ENCODE results near the gene ILKAP. TPM values are rescaled to one million over a fixed set of nuclear protein-coding genes. Genes with fewer than 3 reads are reported as not detected.

Gene ILKAP
- total and polyA plus RNA-seq, 2 donors (not counting 1 experiment from before 2014, with no cell fraction given): 82.5 to 98.6 TPM

DNA sequence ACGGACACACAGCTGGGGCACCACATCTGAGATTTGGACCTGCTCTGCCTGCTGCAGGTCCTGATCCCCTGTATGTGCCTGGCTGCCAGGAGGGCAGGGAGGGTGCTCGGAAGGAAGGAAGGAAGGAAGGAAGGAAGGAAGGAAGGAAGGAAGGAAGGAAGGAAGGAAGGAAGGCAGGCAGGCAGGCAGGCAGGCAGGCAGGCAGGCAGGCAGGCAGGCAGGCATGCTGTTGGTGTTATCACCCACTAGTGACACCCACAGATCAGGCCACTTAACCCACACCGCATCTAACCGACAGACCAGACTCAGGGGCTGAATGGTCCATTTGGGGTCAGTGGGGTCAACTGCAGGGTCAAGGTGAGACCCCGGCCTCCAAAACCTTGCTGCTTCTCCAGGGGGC, 59.2 kb downstream of the ILKAP start:
- H3K79me2 ChIP-seq (ENCODE audit: control insufficient read depth, insufficient read depth, low read length): no peaks in the 10 kb centered on the region
- no peak overlapping the region for H2AFZ ChIP-seq (ENCODE audit: insufficient read depth, low read depth, low read length, poor library complexity, severe bottlenecking)
- H3K4me1 ChIP-seq (ENCODE audit: control insufficient read depth in 2 of 2, insufficient read depth in 2 of 2, low read length in 2 of 2): peaks cover 5 to 13% of the 10 kb centered on the region in 2 donors
- Mint-ChIP-seq H3K9me3 (ENCODE audit: insufficient read depth) (no peaks in the 10 kb centered on the region), H3K27ac (no peak overlapping the region), H3K4me1 (peaks cover 4% of the 10 kb centered on the region), H3K4me3 (no peak overlapping the region), H3K27me3 (no peaks in the 10 kb centered on the region)
- no peak overlapping the region for H3K27ac ChIP-seq (ENCODE audit: low read length in 2 of 2)
- POLR2A ChIA-PET: no interaction called here
- CTCF ChIA-PET: no interaction called here
- WGBS (ENCODE audit: insufficient coverage): 76% methylated on average over 4 of the region's 5 CpGs
- peaks cover 0 to 3% (median 0%) of the 10 kb centered on the region in 3 donors for H3K9me3 ChIP-seq (ENCODE audit: control extremely low read depth in 1 of 3, control insufficient read depth in 2 of 3, insufficient read depth in 1 of 3, low read length in 2 of 3)
- TF ChIP-seq, protein P1, sequence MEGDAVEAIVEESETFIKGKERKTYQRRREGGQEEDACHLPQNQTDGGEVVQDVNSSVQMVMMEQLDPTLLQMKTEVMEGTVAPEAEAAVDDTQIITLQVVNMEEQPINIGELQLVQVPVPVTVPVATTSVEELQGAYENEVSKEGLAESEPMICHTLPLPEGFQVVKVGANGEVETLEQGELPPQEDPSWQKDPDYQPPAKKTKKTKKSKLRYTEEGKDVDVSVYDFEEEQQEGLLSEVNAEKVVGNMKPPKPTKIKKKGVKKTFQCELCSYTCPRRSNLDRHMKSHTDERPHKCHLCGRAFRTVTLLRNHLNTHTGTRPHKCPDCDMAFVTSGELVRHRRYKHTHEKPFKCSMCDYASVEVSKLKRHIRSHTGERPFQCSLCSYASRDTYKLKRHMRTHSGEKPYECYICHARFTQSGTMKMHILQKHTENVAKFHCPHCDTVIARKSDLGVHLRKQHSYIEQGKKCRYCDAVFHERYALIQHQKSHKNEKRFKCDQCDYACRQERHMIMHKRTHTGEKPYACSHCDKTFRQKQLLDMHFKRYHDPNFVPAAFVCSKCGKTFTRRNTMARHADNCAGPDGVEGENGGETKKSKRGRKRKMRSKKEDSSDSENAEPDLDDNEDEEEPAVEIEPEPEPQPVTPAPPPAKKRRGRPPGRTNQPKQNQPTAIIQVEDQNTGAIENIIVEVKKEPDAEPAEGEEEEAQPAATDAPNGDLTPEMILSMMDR (IDR thresholded peaks at IDR 0.05): no peak
- TF ChIP-seq EZH2 (IDR thresholded peaks at IDR 0.05; ENCODE audit: borderline replicate concordance, insufficient read depth, low read depth, low read length, poor library complexity, severe bottlenecking): no peak
- H4K20me1 ChIP-seq (ENCODE audit: control insufficient read depth, insufficient read depth, low read length, poor library complexity, severe bottlenecking): no peaks in the 10 kb centered on the region
- intact Hi-C loops (cut with micrococcal nuclease): no loop called here
- H3K9ac ChIP-seq (ENCODE audit: low read length): no peak overlapping the region
- DNase-seq (no peak), ATAC-seq (ENCODE audit: low read depth) (no peak)
- H3K4me2 ChIP-seq (replicated peaks; ENCODE audit: low read depth, low read length, poor library complexity, severe bottlenecking): no peak overlapping the region
- no peak overlapping the region for H3K4me3 ChIP-seq (ENCODE audit: control extremely low read depth in 1 of 5, extremely low read depth in 1 of 5, insufficient read depth in 1 of 5, low read depth in 2 of 5, low read length in 4 of 5)
- H3K36me3 ChIP-seq (replicated peaks in 1 of 2; ENCODE audit: control extremely low read depth in 1 of 2, control insufficient read depth in 1 of 2, extremely low read depth in 1 of 2, insufficient read depth in 2 of 2, low read length in 1 of 2): no peaks in the 10 kb centered on the region
- peaks cover 0 to 6% (median 1%) of the 10 kb centered on the region in 4 experiments for H3K27me3 ChIP-seq (replicated peaks in 1 of 4; ENCODE audit: control extremely low read depth in 1 of 4, control insufficient read depth in 3 of 4, insufficient read depth in 4 of 4, low read length in 3 of 4)

DNA sequence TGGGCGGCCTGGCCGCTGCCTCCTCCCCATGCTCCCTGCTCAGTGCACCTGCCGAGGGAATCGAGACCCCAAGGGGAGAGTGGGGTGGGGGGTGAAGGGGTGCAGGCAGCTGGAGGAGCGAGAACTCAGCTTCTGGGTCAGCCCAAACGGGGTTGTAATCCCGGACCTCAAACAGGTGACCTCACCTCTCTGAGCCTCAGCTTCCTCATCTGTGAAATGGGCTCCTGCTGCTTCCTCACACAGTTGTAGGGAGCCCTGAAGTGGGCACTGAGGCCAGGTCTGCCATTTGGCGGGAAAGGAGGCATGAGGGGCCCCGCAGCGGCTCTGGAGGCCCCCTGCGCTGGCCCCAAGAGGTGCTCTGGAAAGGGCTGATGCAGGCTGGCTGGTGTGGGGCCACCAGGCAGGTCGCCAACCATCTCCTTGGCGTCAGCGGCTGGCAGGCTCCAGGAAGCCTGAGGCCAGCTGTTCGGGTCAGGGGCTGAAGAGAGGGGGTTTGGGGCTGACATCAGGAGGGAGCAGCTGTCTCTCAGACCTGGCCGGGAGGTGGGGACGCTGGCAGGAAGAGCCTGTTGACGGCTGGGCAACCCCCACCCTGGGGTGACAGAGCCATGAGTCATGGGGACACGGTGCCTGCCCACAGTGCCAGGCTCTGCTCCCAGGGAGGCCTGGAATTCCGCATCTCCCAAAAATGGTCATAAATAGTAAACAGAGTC, 60.1 kb downstream of the ILKAP start:
- Histone ChIP-seq H4K20me1 (ENCODE audit: control insufficient read depth, insufficient read depth, low read length, poor library complexity, severe bottlenecking) (no peaks in the 10 kb centered on the region), H3K4me2 (replicated peaks; ENCODE audit: low read depth, low read length, poor library complexity, severe bottlenecking) (no peak overlapping the region), H3K4me1 (ENCODE audit: control insufficient read depth in 2 of 2, insufficient read depth in 2 of 2, low read length in 2 of 2) (peaks cover 13 to 22% of the 10 kb centered on the region in 2 donors), H2AFZ (ENCODE audit: insufficient read depth, low read depth, low read length, poor library complexity, severe bottlenecking) (no peak overlapping the region), H3K79me2 (ENCODE audit: control insufficient read depth, insufficient read depth, low read length) (no peaks in the 10 kb centered on the region), H3K4me3 (ENCODE audit: control extremely low read depth in 1 of 5, extremely low read depth in 1 of 5, insufficient read depth in 1 of 5, low read depth in 2 of 5, low read length in 4 of 5) (no peak overlapping the region), H3K9me3 (ENCODE audit: control extremely low read depth in 1 of 3, control insufficient read depth in 2 of 3, insufficient read depth in 1 of 3, low read length in 2 of 3) (peaks cover 0 to 4% (median 0%) of the 10 kb centered on the region in 3 donors), H3K27ac (ENCODE audit: low read length in 2 of 2) (no peak overlapping the region), H3K27me3 (replicated peaks in 1 of 4; ENCODE audit: control extremely low read depth in 1 of 4, control insufficient read depth in 3 of 4, insufficient read depth in 4 of 4, low read length in 3 of 4) (peaks cover 0 to 7% (median 1%) of the 10 kb centered on the region in 4 experiments), H3K9ac (ENCODE audit: low read length) (no peak overlapping the region), H3K36me3 (replicated peaks in 1 of 2; ENCODE audit: control extremely low read depth in 1 of 2, control insufficient read depth in 1 of 2, extremely low read depth in 1 of 2, insufficient read depth in 2 of 2, low read length in 1 of 2) (no peaks in the 10 kb centered on the region)
- H3K27ac Mint-ChIP-seq: no peak overlapping the region
- ATAC-seq (ENCODE audit: low read depth): no peak
- peaks cover 6% of the 10 kb centered on the region for H3K4me1 Mint-ChIP-seq
- CTCF ChIA-PET: no interaction called here
- POLR2A ChIA-PET: no interaction called here
- TF ChIP-seq, protein P1 (IDR thresholded peaks at IDR 0.05): no peak
- TF ChIP-seq EZH2 (IDR thresholded peaks at IDR 0.05; ENCODE audit: borderline replicate concordance, insufficient read depth, low read depth, low read length, poor library complexity, severe bottlenecking): no peak
- H3K4me3 Mint-ChIP-seq: no peak overlapping the region
- no peak for DNase-seq
- 60% methylated on average over 18 of the region's 20 CpGs for WGBS (ENCODE audit: insufficient coverage)
- H3K9me3 Mint-ChIP-seq (ENCODE audit: insufficient read depth): no peaks in the 10 kb centered on the region
- intact Hi-C loops (cut with micrococcal nuclease): no loop called here
- H3K27me3 Mint-ChIP-seq: no peaks in the 10 kb centered on the region
